ENCODE measurements around the gene NAB1.

DNA sequence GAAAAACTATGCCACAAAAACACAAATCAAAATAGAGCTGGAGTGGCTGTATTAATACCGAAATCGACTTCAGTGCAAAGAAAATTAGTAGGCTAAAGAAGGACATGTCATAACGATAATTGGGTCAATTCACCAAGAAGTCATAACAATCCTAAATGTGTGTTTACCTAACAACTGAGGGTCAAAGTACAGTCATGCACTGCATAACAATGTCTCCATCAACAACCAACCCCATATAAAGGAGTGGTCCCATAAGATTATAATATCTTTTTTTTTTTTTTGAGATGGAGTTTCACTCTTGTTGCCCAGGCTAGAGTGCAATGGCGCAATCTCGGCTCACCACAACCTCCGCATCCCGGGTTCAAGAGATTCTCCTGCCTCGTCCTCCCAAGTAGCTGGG is 87.5 kb downstream of the NAB1 start:
- TF ChIP-seq, protein P1, sequence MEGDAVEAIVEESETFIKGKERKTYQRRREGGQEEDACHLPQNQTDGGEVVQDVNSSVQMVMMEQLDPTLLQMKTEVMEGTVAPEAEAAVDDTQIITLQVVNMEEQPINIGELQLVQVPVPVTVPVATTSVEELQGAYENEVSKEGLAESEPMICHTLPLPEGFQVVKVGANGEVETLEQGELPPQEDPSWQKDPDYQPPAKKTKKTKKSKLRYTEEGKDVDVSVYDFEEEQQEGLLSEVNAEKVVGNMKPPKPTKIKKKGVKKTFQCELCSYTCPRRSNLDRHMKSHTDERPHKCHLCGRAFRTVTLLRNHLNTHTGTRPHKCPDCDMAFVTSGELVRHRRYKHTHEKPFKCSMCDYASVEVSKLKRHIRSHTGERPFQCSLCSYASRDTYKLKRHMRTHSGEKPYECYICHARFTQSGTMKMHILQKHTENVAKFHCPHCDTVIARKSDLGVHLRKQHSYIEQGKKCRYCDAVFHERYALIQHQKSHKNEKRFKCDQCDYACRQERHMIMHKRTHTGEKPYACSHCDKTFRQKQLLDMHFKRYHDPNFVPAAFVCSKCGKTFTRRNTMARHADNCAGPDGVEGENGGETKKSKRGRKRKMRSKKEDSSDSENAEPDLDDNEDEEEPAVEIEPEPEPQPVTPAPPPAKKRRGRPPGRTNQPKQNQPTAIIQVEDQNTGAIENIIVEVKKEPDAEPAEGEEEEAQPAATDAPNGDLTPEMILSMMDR (IDR thresholded peaks at IDR 0.05): no peak
- no peak for TF ChIP-seq POLR2A (IDR thresholded peaks at IDR 0.05)

Measured in right lobe of liver (tissue), 4 donors.